Esophagus squamous epithelium (tissue), 4 donors: ENCODE data around the gene PXN.
"Not testable (repeated sequence)": the region's sequence is repeated elsewhere in the genome, so short reads cannot be mapped to it uniquely, and the experiment has no call there.

ENCODE experiments used
- POLR2A ChIP-seq, 4 donors: fragments of 450-650 bp; IDR thresholded peaks; one replicate each; pipeline ENCODE4 v1.6.1; 2017; ENCODE audit warnings: antibody characterized with exemption in 4 of 4, mild to moderate bottlenecking in 4 of 4, moderate library complexity in 3 of 4
- TF ChIP-seq, protein P1 (sequence below), 6 experiments: fragments of 450-650 bp in 4 of 6; fragments of 200-600 bp in 2 of 6; sonication (generic) in 2 of 6; IDR thresholded peaks; one replicate each; pipeline ENCODE4 v1.5.1; 2016 to 2019; ENCODE audit warnings: antibody characterized with exemption in 6 of 6, mild to moderate bottlenecking in 4 of 6, moderate library complexity in 4 of 6

DNA sequence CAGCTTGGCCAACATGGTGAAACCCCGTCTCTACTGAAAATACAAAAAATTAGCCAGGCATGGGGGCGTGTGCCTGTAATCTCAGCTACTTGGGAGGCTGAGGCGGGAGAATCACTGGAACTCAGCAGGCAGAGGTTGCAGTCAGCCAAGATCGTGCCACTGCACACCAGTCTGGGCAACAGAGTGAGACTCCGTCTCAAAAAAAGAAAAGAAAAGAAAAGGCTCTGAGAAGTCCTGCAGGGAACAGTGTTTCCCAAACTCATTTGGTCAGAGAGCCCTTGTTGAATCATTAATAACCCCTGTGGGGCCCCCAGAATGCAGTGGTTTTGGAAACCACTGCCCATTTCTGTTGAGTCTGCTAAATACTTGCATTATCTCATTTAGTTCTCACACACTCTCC, 52.3 kb downstream of the PXN start:
- TF ChIP-seq, protein P1, sequence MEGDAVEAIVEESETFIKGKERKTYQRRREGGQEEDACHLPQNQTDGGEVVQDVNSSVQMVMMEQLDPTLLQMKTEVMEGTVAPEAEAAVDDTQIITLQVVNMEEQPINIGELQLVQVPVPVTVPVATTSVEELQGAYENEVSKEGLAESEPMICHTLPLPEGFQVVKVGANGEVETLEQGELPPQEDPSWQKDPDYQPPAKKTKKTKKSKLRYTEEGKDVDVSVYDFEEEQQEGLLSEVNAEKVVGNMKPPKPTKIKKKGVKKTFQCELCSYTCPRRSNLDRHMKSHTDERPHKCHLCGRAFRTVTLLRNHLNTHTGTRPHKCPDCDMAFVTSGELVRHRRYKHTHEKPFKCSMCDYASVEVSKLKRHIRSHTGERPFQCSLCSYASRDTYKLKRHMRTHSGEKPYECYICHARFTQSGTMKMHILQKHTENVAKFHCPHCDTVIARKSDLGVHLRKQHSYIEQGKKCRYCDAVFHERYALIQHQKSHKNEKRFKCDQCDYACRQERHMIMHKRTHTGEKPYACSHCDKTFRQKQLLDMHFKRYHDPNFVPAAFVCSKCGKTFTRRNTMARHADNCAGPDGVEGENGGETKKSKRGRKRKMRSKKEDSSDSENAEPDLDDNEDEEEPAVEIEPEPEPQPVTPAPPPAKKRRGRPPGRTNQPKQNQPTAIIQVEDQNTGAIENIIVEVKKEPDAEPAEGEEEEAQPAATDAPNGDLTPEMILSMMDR (IDR thresholded peaks at IDR 0.05) = not testable (repeated sequence)
- not testable (repeated sequence) for TF ChIP-seq POLR2A (IDR thresholded peaks at IDR 0.05)
